KG1 (cell line): ENCODE data around the gene SENP6.
A peak's percentile ranks its signal among the peaks of the same experiment; 100 is the strongest.
"Not testable (repeated sequence)": the region's sequence is repeated elsewhere in the genome, so short reads cannot be mapped to it uniquely, and the experiment has no call there.

Experiments used
- DNase-seq: peaks from one replicate; lab custom pipeline; 2025; lab: John Stamatoyannopoulos, UW

SENP6 gene

GRCh38 chr6:75601304-75602245 lies at the start of gene SENP6:
Gene SENP6 (plus strand): TSS chr6:75601880. CDS start chr6:75602525, 645 bp downstream.
- DNase-seq = peak; percentile 67

GRCh38 chr6:75556240-75556639 lies 45.4 kb upstream of the SENP6 start:
- no peak for DNase-seq

- no peak for DNase-seq
These were observed 44.6 kb upstream of the SENP6 start for GRCh38 chr6:75557068-75557467.

GRCh38 chr6:75563032-75563431 lies 38.6 kb upstream of the SENP6 start:
- no peak for DNase-seq

- DNase-seq = no peak
These were observed 35.4 kb upstream of the SENP6 start for GRCh38 chr6:75566137-75566767.

- DNase-seq = no peak
These were observed 33.6 kb upstream of the SENP6 start for GRCh38 chr6:75568100-75568499.

GRCh38 chr6:75568965-75569364 lies 32.7 kb upstream of the SENP6 start:
- no peak for DNase-seq

GRCh38 chr6:75570671-75571070 lies 31.0 kb upstream of the SENP6 start:
- DNase-seq = not testable (repeated sequence)

- no peak for DNase-seq
These were observed 29.6 kb upstream of the SENP6 start for GRCh38 chr6:75572072-75572471.

GRCh38 chr6:75579951-75580350 lies 21.7 kb upstream of the SENP6 start:
- DNase-seq = no peak

GRCh38 chr6:75581231-75581630 lies 20.4 kb upstream of the SENP6 start:
- DNase-seq = no peak

GRCh38 chr6:75584552-75584951 lies 17.1 kb upstream of the SENP6 start:
- not testable (repeated sequence) for DNase-seq

- no peak for DNase-seq
These were observed 12.7 kb upstream of the SENP6 start for GRCh38 chr6:75588948-75589347.

GRCh38 chr6:75590370-75590769 lies 11.3 kb upstream of the SENP6 start:
- no peak for DNase-seq

GRCh38 chr6:75596380-75596779 lies 5.3 kb upstream of the SENP6 start:
- not testable (repeated sequence) for DNase-seq

GRCh38 chr6:75600768-75601167 lies 912 bp upstream of the SENP6 start:
- peak; percentile 42 for DNase-seq

- DNase-seq = peak; percentile 18
These were observed 796 bp downstream of the SENP6 start for GRCh38 chr6:75602246-75603105.

GRCh38 chr6:75603106-75603420 lies 1.4 kb downstream of the SENP6 start:
- DNase-seq = no peak

- no peak for DNase-seq
These were observed 2.6 kb downstream of the SENP6 start for GRCh38 chr6:75604294-75604693.

GRCh38 chr6:75605635-75606034 lies 4.0 kb downstream of the SENP6 start:
- DNase-seq = no peak

- DNase-seq = no peak
These were observed 6.6 kb downstream of the SENP6 start for GRCh38 chr6:75608304-75608703.

- DNase-seq = peak; percentile 16
These were observed 7.4 kb downstream of the SENP6 start for GRCh38 chr6:75608956-75609533.
